ENCODE measurements around the gene TRIM68. TPM values are rescaled to one million over a fixed set of nuclear protein-coding genes. Genes with fewer than 3 reads are reported as not detected.

TRIM68 gene
- total RNA-seq (2012; rRNA removed) (8.1 and 8.4 TPM in 2 replicates), polyA plus RNA-seq (2012; rRNA removed) (6.5 and 8.1 TPM in 2 replicates), Bru-seq, nascent RNA (percentile 49 among the genes with signal in this experiment), BruChase-seq, experiment 1, labeled RNA remaining after a 6-hour chase (percentile 48 among the genes with signal in this experiment), BruChase-seq, experiment 2, labeled RNA remaining after a 2-hour chase (percentile 62 among the genes with signal in this experiment)
- 3.8 and 5.7 TPM in 2 replicates for polyA plus RNA-seq (2012; cell fraction: cytosol; rRNA removed)
- polyA plus RNA-seq (2012; cell fraction: nucleus; rRNA removed; ENCODE audit: low replicate concordance): 5.7 and 14.6 TPM in 2 replicates
- long read RNA-seq, transcript TRIM68-201 (7 exons, 3,352 nt): major isoform, 15 of 25 reads
- long read RNA-seq, partial matches to known transcripts: 0 of 25 reads
- long read RNA-seq, other reads (novel, unspliced or antisense): 7 of 25 reads

- H3K4me2 ChIP-seq (ENCODE audit: low read depth, low read length): peak within 1 kb of the TSS; percentile 92
- H2AK5ac ChIP-seq (ENCODE audit: low read depth, low read length): no peak within 1 kb of the TSS
- ChIA-PET CTCF (interaction anchor here (1.6 to 2.0 kb wide), 2 partner anchors 29 to 420 kb away, joined by 6 to 7 read pairs; partner anchors contain the start of gene OR51D1), POLR2A (ENCODE audit: unreplicated experiment) (no interaction called here)
- H3K18ac ChIP-seq (ENCODE audit: low read depth, low read length): peak within 1 kb of the TSS; percentile 23
- no peak within 1 kb of the TSS for H2AK9ac ChIP-seq (replicated peaks; ENCODE audit: low read depth, low read length, poor library complexity)
- WGBS, 2 experiments (ENCODE audit: extremely low coverage in 2 of 2, insufficient read length in 1 of 2): 4% methylated on average over 9 of the region's 43 CpGs; no CpG with 5 or more reads in 1 of the 2 experiments
- peak; percentile 95 for DNase-seq
- peak within 1 kb of the TSS; percentile 75 for H3K4ac ChIP-seq (ENCODE audit: low read depth, low read length)
- H4K5ac ChIP-seq (ENCODE audit: low read depth, low read length): peak within 1 kb of the TSS; percentile 94
- H3K79me1 ChIP-seq (ENCODE audit: low read depth in 1 of 2, low read length in 2 of 2): peaks cover 0 to 11% of the 10 kb centered on the region in 2 experiments
- dilution Hi-C loops (cut with HindIII; ENCODE audit: low sequenced_read_pairs, unreplicated experiment) (no loop called here), in situ Hi-C loops (cut with MboI; ENCODE audit: low sequenced_read_pairs) (no loop called here), intact Hi-C loops (cut with micrococcal nuclease) (no loop called here)
- no peak within 1 kb of the TSS; the same call in 1 of the 2 replicates for H3K56ac ChIP-seq (ENCODE audit: extremely low read depth, insufficient read depth, low read length)
- H2BK120ac ChIP-seq (ENCODE audit: low read depth, low read length): no peak within 1 kb of the TSS
- no peak within 1 kb of the TSS for H2BK20ac ChIP-seq (ENCODE audit: low read depth, low read length)
- peak within 1 kb of the TSS; percentile 76 for H3K14ac ChIP-seq (replicated peaks; ENCODE audit: low read depth, low read length)
- no peaks in the 10 kb centered on the region for H4K20me1 ChIP-seq (ENCODE audit: insufficient read depth, low read length)
- H3K4me3 ChIP-seq (ENCODE audit: insufficient read depth, low read depth, low read length): peak within 1 kb of the TSS; percentile 69
- H3K36me3 ChIP-seq (ENCODE audit: control insufficient read depth, insufficient read depth, low read length): peaks cover 6% of the 10 kb centered on the region
- peak within 1 kb of the TSS; percentile 43 for H2BK5ac ChIP-seq (ENCODE audit: low read depth, low read length, poor library complexity, severe bottlenecking)
- no peak within 1 kb of the TSS for H2BK15ac ChIP-seq (ENCODE audit: low read depth, low read length)
- peaks cover 2% of the 10 kb centered on the region; the same call in 1 of the 2 replicates for H3K9me1 ChIP-seq (ENCODE audit: insufficient read depth, low read length)
- H2AFZ ChIP-seq (replicated peaks; ENCODE audit: low read length, poor library complexity): peak within 1 kb of the TSS; percentile 93
- no peaks in the 10 kb centered on the region for H3K9me3 ChIP-seq (ENCODE audit: control insufficient read depth, insufficient read depth, low read length)
- peaks cover 7% of the 10 kb centered on the region for H3K4me1 ChIP-seq (ENCODE audit: control insufficient read depth, insufficient read depth, low read length)
- BruUV-seq (replicated peaks): no TSS peak
- peak within 1 kb of the TSS; percentile 77 for H3K9ac ChIP-seq (ENCODE audit: low read depth, low read length)
- peak within 1 kb of the TSS; percentile 47; the same call in 1 of the 2 replicates for H4K91ac ChIP-seq (ENCODE audit: insufficient read depth, low read depth, low read length)
- ATAC-seq (ENCODE audit: low read depth): peak; percentile 100
- H3K23ac ChIP-seq (ENCODE audit: low read depth, low read length): peak within 1 kb of the TSS; percentile 71; the same call in 1 of the 2 replicates
- no peaks in the 10 kb centered on the region for H3K27me3 ChIP-seq (ENCODE audit: control insufficient read depth, insufficient read depth, low read length)
- peak within 1 kb of the TSS; percentile 62 for H3K27ac ChIP-seq (ENCODE audit: insufficient read depth, low read length)
- peak within 1 kb of the TSS; percentile 95 to 97 for H4K8ac ChIP-seq (ENCODE audit: low read depth in 2 of 2, low read length in 2 of 2)
- TF ChIP-seq BHLHE40 (IDR thresholded peaks at IDR 0.05; ENCODE audit: low read depth, low read length) (no peak), FOS (IDR thresholded peaks at IDR 0.05; ENCODE audit: low read depth, low read length) (peak; percentile 31; the same call in 1 of the 2 replicates), POLR2A (IDR thresholded peaks at IDR 0.05; ENCODE audit: low read depth, low read length) (peak; percentile 62), ELK1 (IDR thresholded peaks at IDR 0.05; ENCODE audit: borderline replicate concordance, low read depth, low read length) (no peak), MAFK (IDR thresholded peaks at IDR 0.05; ENCODE audit: low read depth, low read length) (no peak), MXI1 (IDR thresholded peaks at IDR 0.05; ENCODE audit: borderline replicate concordance, low read depth, low read length) (no peak), RFX5 (IDR thresholded peaks at IDR 0.05; ENCODE audit: low read depth, low read length) (no peak), USF2 (IDR thresholded peaks at IDR 0.05; ENCODE audit: low read depth, low read length) (no peak), CEBPB (IDR thresholded peaks at IDR 0.05; ENCODE audit: low read depth, low read length) (no peak), MAZ (IDR thresholded peaks at IDR 0.05; ENCODE audit: borderline replicate concordance, low read depth, low read length) (peak; percentile 3; the same call in 1 of the 2 replicates), RAD21 (IDR thresholded peaks at IDR 0.05; ENCODE audit: low read length) (no peak), RCOR1 (IDR thresholded peaks at IDR 0.05; ENCODE audit: insufficient replicate concordance, low read length) (no peak), SMC3 (IDR thresholded peaks at IDR 0.05; ENCODE audit: low read depth, low read length) (no peak)
Observed at GRCh38 chr11:4607781-4608666, at the start of gene TRIM68. Gene TRIM68, minus strand, starts transcription at chr11:4608231. Its CDS starts 2,727 bp downstream, at chr11:4605504.
